Retinal pigment epithelial cell (primary cell): Measurements from ENCODE around the gene FIBIN.

Experiments used
- DNase-seq: peaks from one replicate; pipeline ENCODE4 v3.0.0-alpha.2; 2010; ENCODE audit warnings: low read depth
- H3K4me3 ChIP-seq: 2 replicates; pipeline ENCODE4 v1.5.1; 2011; ENCODE audit warnings: mild to moderate bottlenecking, low read length, control low read depth, moderate library complexity
- CTCF ChIP-seq: conservative IDR thresholded peaks from 2 replicates; pipeline ENCODE4 v1.5.1; 2011; ENCODE audit warnings: low read depth, low read length, control low read depth, inconsistent platforms

Gene FIBIN

GRCh38 chr11:26950260-26950719, 43.6 kb upstream of the FIBIN start:
- no peak for TF ChIP-seq CTCF
- no peak overlapping the region for H3K4me3 ChIP-seq
- no peak for DNase-seq

GRCh38 chr11:26951809-26952515, 42.0 kb upstream of the FIBIN start:
- no peak overlapping the region for H3K4me3 ChIP-seq
- no peak for DNase-seq
- TF ChIP-seq CTCF: no peak

GRCh38 chr11:26953770-26954392, 40.0 kb upstream of the FIBIN start:
- H3K4me3 ChIP-seq: no peak overlapping the region
- no peak for TF ChIP-seq CTCF
- no peak for DNase-seq

- no peak for TF ChIP-seq CTCF
- DNase-seq: no peak
- H3K4me3 ChIP-seq: no peak overlapping the region
These were observed 35.8 kb upstream of the FIBIN start for GRCh38 chr11:26958005-26958701.

GRCh38 chr11:26958702-26959049, 35.2 kb upstream of the FIBIN start:
- H3K4me3 ChIP-seq: no peak overlapping the region
- DNase-seq: no peak
- TF ChIP-seq CTCF: no peak

GRCh38 chr11:26960281-26960680, 33.6 kb upstream of the FIBIN start:
- no peak for DNase-seq
- TF ChIP-seq CTCF: no peak
- no peak overlapping the region for H3K4me3 ChIP-seq
